Endometrial microvascular endothelial cells (primary cell): ENCODE data around the gene PNPLA2. TPM values are rescaled to one million over a fixed set of nuclear protein-coding genes. Genes with fewer than 3 reads are reported as not detected.

ENCODE experiments used
- in situ Hi-C: cut with HindIII; loops from 2 replicates; pipeline ENCODE4 v1.10.0; 2017; ENCODE audit warnings: low sequenced_read_pairs, low pct_unique_long_range_greater_than_20kb; ENCODE audit errors: inconsistent ontology term
- total RNA-seq: library from RNA; depleted of rRNA; stranded (reverse); fragments of >200 nt; gene quantifications from one replicate; pipeline ENCODE4 v1.2.3, GENCODE V29; 2015; ENCODE audit errors: inconsistent ontology term

PNPLA2 gene
- total RNA-seq, 1 donor from 2014 or later, result 11.1 TPM

- in situ Hi-C loops, result no loop called here
These were observed 7.5 kb downstream of the PNPLA2 start for GRCh38 chr11:826227-826621.

GRCh38 chr11:826836-827145, 8.1 kb downstream of the PNPLA2 start:
- in situ Hi-C loops, result no loop called here

GRCh38 chr11:827146-827896, 8.6 kb downstream of the PNPLA2 start:
- in situ Hi-C loops, result no loop called here

GRCh38 chr11:827897-828192, 9.1 kb downstream of the PNPLA2 start, which contains the start of gene CRACR2B:
TSS of gene CRACR2B (plus strand) at chr11:827919. CDS start at chr11:828608, 689 bp downstream.
- in situ Hi-C loops, result no loop called here

GRCh38 chr11:828506-829175, 9.9 kb downstream of the PNPLA2 start:
- in situ Hi-C loops, result no loop called here

GRCh38 chr11:829176-829846, 10.6 kb downstream of the PNPLA2 start:
- in situ Hi-C loops, result no loop called here

GRCh38 chr11:829847-830294, 11.2 kb downstream of the PNPLA2 start:
- in situ Hi-C loops, result no loop called here

GRCh38 chr11:830295-831117, 11.8 kb downstream of the PNPLA2 start:
- in situ Hi-C loops, result no loop called here

- in situ Hi-C loops, result no loop called here
These were observed 12.6 kb downstream of the PNPLA2 start for GRCh38 chr11:831118-831864.

GRCh38 chr11:831961-832528, 13.3 kb downstream of the PNPLA2 start:
- in situ Hi-C loops, result no loop called here

- in situ Hi-C loops, result no loop called here
These were observed 13.9 kb downstream of the PNPLA2 start, which contains the start of gene CD151 for GRCh38 chr11:832529-833113. TSS of gene CD151 (plus strand) at chr11:832952. CDS start at chr11:836070, 3,118 bp downstream.

- in situ Hi-C loops, result no loop called here
These were observed 14.5 kb downstream of the PNPLA2 start for GRCh38 chr11:833114-833791.

GRCh38 chr11:833849-834311, 15.2 kb downstream of the PNPLA2 start:
- in situ Hi-C loops, result no loop called here

- in situ Hi-C loops, result no loop called here
These were observed 15.9 kb downstream of the PNPLA2 start for GRCh38 chr11:834371-835316.

GRCh38 chr11:836274-836673, 17.6 kb downstream of the PNPLA2 start:
- in situ Hi-C loops, result no loop called here

- in situ Hi-C loops, result no loop called here
These were observed 18.0 kb downstream of the PNPLA2 start for GRCh38 chr11:836700-837099.
